LNCaP clone FGC (cell line): ENCODE results near the gene POU3F1.

Experiments
- DNase-seq: peaks from one replicate; pipeline ENCODE4 v3.0.0-alpha.2; 2011; ENCODE audit warnings: low read depth
- H3K4me3 ChIP-seq: 2 replicates; pipeline ENCODE4 v1.5.1; 2011; ENCODE audit warnings: mild to moderate bottlenecking, low read depth, low read length, control low read depth
- CTCF ChIP-seq: IDR thresholded peaks from 2 replicates; pipeline ENCODE4 v1.5.1; 2012; ENCODE audit warnings: mild to moderate bottlenecking; ENCODE audit not compliant: control insufficient read depth, insufficient read depth; ENCODE audit errors: extremely low read depth

Gene POU3F1

DNA sequence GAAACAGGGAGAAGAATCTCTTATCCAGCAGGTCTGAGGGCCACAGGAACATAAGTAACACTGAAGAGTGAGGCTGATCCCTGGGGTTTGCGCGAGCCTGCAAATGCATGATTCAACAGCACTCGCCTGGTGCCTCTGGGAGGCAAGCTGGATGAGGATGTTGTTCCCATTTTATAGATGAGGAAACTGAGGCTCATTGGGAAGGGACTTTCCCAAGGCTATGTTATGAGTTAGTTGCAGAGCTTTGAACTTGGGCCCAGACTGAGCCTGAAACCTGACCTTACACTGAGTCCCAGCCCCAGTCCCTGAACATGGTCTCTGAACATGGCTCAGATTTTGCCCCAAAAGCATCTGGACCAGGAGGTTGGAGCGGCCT lies 27.7 kb upstream of the POU3F1 start:
- no peak for TF ChIP-seq CTCF
- no peak overlapping the region for H3K4me3 ChIP-seq
- DNase-seq = no peak

DNA sequence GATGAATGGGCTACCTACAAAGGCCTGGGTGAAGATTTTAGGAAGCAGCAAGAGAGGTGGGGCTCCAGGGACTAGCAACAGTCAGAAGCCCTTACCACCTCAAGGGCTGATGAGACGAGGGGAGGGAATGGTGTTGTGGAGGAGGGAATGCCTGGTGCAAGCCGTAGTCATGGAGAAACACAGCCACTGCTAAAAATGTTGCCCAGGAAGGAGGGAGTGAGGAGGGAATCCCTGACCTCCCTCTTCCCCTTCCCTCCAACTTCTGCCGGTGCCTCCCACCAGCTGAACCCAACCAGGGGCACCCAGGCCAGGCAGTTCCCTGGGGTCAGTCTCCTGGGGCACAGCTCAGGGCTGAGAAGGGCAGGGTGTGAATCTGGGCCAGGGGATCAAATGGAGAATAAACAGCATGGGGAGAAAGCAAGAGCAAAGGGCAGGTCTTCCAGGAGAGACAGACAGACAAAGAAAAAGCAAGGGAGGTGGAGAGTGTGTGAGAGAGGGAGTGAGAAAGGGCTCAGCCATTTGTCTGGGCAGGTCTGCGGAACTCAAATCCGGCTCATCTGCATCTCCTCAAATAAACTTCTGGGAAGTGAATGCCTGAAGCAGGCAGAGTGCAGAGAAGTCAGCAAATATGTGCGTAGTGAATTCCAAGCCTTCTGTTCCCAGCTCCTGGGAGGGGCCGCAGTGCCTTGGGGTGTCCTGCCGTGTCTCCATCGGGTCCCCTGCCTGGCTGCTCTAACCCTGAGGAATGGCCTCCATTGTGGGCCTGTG lies 27.1 kb upstream of the POU3F1 start:
- no peak overlapping the region for H3K4me3 ChIP-seq
- no peak for TF ChIP-seq CTCF
- no peak for DNase-seq

DNA sequence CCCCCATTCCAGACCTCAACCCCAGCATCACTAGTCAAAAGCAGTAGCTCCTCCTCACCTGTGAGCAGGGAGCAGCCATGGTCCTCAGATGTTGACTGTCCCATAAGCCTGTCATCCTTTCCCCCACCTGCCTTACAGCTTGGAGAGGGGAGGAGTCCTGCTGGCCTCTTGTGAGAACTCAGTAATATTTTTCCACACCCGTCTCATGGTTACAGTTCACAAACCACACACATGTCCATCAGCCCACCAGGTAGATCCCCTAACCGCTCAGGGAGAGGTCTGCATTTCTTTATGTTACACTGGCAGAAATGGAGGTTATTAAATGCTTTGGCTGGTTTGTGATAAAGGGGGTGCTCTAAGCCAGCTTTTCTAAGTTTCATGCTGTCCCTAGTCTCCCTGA lies 26.3 kb upstream of the POU3F1 start:
- no peak for TF ChIP-seq CTCF
- no peak overlapping the region for H3K4me3 ChIP-seq
- DNase-seq = no peak

GRCh38 chr1:38071312-38072256 lies 25.0 kb upstream of the POU3F1 start:
- DNase-seq = no peak
- H3K4me3 ChIP-seq = no peak overlapping the region
- peak; percentile 35; the same call in 1 of the 2 replicates for TF ChIP-seq CTCF

DNA sequence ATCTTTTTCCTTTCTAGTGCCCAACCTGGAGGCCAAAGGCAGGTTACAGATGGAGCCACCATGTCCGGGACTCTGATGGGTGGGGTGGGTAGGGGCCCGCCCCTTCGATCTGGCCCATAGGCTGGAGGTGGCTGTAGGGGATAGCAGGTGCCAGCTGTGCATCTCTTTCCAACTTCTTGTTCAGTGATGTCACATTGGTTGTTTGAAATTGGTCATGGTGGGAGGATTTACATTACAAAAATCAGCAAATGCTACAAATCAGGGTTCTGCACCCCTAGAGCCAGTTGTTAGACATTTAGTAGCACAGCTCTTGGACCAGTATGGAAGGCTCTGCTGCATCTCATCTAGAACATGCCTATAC lies 22.4 kb upstream of the POU3F1 start:
- TF ChIP-seq CTCF = no peak
- no peak for DNase-seq
- no peak overlapping the region for H3K4me3 ChIP-seq

DNA sequence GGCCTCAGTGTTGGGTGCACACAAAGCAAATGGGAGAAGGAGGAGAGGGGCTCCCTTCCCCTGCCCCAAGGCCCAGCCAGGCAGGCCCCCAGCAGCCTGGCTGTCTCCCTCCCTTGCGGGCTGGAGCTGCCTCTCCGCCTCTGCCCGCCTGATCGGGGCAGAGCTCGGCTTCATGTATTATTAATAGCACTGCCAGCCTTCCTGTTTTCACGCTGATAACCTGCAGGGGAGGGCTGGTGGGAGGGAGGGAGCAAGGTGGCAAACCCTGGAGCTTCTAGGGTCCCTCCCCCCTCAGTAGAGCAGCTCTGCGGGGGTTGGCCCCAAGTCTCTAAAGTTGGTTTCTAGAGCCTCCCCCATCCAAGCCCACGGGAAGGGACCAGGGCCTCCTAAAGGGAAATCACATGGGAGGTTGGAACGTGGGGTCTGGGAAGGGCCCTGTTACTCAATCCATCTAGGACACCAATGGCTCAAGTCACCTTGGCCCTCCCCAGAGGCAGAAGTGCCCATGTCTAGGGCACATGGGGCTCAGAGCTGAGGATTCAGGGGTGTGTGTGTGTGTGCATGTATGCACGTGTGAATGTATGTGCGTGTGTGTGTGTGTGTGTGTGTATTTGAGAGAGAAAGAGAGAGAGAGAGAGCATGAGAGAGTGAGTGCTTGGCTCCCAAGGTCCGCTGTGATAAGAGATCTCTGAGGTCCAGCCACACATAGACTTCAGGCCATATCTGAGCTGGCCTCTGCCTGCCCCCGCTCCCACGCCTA lies 21.8 kb upstream of the POU3F1 start:
- H3K4me3 ChIP-seq = no peak overlapping the region
- TF ChIP-seq CTCF = no peak

More for the DNA sequence above, 21.8 kb upstream of the POU3F1 start:
- DNase-seq = no peak
